PC-3 (cell line): ENCODE results near the gene ZEB2.

Experiments
- EZH2 ChIP-seq: fragments of 300-600 bp; sonication (generic); IDR thresholded peaks from one replicate; pipeline ENCODE4 v1.6.1; 2017; ENCODE audit warnings: antibody characterized with exemption, mild to moderate bottlenecking, low read length; ENCODE audit not compliant: unreplicated experiment
- EZH2phosphoT487 ChIP-seq: fragments of 300-600 bp; sonication (generic); IDR thresholded peaks from 2 replicates; pipeline ENCODE4 v1.6.1; 2018; ENCODE audit warnings: mild to moderate bottlenecking, antibody characterized with exemption, low read length, borderline replicate concordance
- TF ChIP-seq, protein P1 (sequence below): fragments of 300-600 bp; sonication (generic); conservative IDR thresholded peaks from 2 replicates; pipeline ENCODE4 v1.5.1; 2017; ENCODE audit warnings: antibody characterized with exemption, low read depth, mild to moderate bottlenecking, low read length

- no peak for TF ChIP-seq EZH2phosphoT487
- TF ChIP-seq, protein P1, sequence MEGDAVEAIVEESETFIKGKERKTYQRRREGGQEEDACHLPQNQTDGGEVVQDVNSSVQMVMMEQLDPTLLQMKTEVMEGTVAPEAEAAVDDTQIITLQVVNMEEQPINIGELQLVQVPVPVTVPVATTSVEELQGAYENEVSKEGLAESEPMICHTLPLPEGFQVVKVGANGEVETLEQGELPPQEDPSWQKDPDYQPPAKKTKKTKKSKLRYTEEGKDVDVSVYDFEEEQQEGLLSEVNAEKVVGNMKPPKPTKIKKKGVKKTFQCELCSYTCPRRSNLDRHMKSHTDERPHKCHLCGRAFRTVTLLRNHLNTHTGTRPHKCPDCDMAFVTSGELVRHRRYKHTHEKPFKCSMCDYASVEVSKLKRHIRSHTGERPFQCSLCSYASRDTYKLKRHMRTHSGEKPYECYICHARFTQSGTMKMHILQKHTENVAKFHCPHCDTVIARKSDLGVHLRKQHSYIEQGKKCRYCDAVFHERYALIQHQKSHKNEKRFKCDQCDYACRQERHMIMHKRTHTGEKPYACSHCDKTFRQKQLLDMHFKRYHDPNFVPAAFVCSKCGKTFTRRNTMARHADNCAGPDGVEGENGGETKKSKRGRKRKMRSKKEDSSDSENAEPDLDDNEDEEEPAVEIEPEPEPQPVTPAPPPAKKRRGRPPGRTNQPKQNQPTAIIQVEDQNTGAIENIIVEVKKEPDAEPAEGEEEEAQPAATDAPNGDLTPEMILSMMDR = no peak
- TF ChIP-seq EZH2 = no peak
These were observed 3.1 kb upstream of the ZEB2 start for GRCh38 chr2:144522897-144523595.
